GM23338 (cell line): Measurements from ENCODE around the gene ADCY5. TPM values are rescaled to one million over a fixed set of nuclear protein-coding genes. Genes with fewer than 3 reads are reported as not detected.

Experiments
- ATAC-seq: fragments of 200-7000 bp; cut with Tn5 transposase; 3 replicates; pipeline ENCODE4 v1.9.1; 2020
- DNase-seq: peaks from one replicate; pipeline ENCODE4 v3.0.0-alpha.2; 2015; ENCODE audit warnings: low spot score
- H2AFZ ChIP-seq: fragments of 200-600 bp; sonication (generic); 2 replicates; pipeline ENCODE4 v1.8.0; 2016; ENCODE audit warnings: antibody characterized with exemption, mild to moderate bottlenecking, moderate library complexity
- H3F3A ChIP-seq: fragments of 200-600 bp; sonication (generic); replicated peaks from 2 replicates; pipeline ENCODE4 v1.8.0; 2017; ENCODE audit warnings: antibody characterized with exemption, mixed run types, low read depth
- H3K27ac ChIP-seq: fragments of 200-600 bp; sonication (generic); 2 replicates; pipeline ENCODE4 v1.6.1; 2016; ENCODE audit warnings: low read depth
- H3K27me3 ChIP-seq: fragments of 200-600 bp; sonication (generic); 2 replicates; pipeline ENCODE4 v1.8.0; 2016; ENCODE audit warnings: mild to moderate bottlenecking, mixed run types, moderate library complexity; ENCODE audit not compliant: insufficient read depth
- H3K36me3 ChIP-seq: fragments of 200-600 bp; sonication (generic); 2 replicates; pipeline ENCODE4 v1.8.0; 2016; ENCODE audit warnings: mild to moderate bottlenecking; ENCODE audit not compliant: insufficient read depth
- H3K4me1 ChIP-seq: fragments of 200-600 bp; sonication (generic); 2 replicates; pipeline ENCODE4 v1.8.0; 2016; ENCODE audit warnings: mild to moderate bottlenecking, moderate library complexity; ENCODE audit not compliant: insufficient read depth
- H3K4me2 ChIP-seq: fragments of 200-600 bp; sonication (generic); 2 replicates; pipeline ENCODE4 v1.7.1; 2017; ENCODE audit warnings: mixed run types
- H3K4me3 ChIP-seq: fragments of 200-600 bp; sonication (generic); 2 replicates; pipeline ENCODE4 v1.6.1; 2016; ENCODE audit warnings: mixed run types
- H3K79me2 ChIP-seq: fragments of 200-600 bp; sonication (generic); replicated peaks from 2 replicates; pipeline ENCODE4 v1.8.0; 2017; ENCODE audit warnings: mild to moderate bottlenecking; ENCODE audit not compliant: insufficient read depth
- H3K9me2 ChIP-seq: fragments of 200-600 bp; sonication (generic); 2 replicates; pipeline ENCODE4 v1.8.0; 2017; ENCODE audit not compliant: insufficient read depth
- H4K20me1 ChIP-seq: fragments of 200-600 bp; sonication (generic); replicated peaks from 2 replicates; pipeline ENCODE4 v1.8.0; 2017; ENCODE audit warnings: mild to moderate bottlenecking; ENCODE audit not compliant: insufficient read depth
- H3K27ac Mint-ChIP-seq: 2 replicates; pipeline ENCODE4 v1.8.0; 2020; ENCODE audit warnings: inconsistent platforms, mild to moderate bottlenecking, moderate library complexity, mixed read lengths
- H3K27me3 Mint-ChIP-seq: 3 replicates; pipeline ENCODE4 v1.8.0; 2022; ENCODE audit warnings: low read depth, mild to moderate bottlenecking, moderate library complexity, mixed read lengths, inconsistent platforms; ENCODE audit not compliant: insufficient read depth, poor library complexity
- H3K36me3 Mint-ChIP-seq: 3 replicates; pipeline ENCODE4 v1.8.0; 2021; ENCODE audit warnings: low read depth, mild to moderate bottlenecking, inconsistent platforms, moderate library complexity, mixed read lengths
- H3K4me1 Mint-ChIP-seq: 3 replicates; pipeline ENCODE4 v1.8.0; 2020; ENCODE audit warnings: mild to moderate bottlenecking, inconsistent platforms, mixed read lengths
- H3K4me3 Mint-ChIP-seq: 3 replicates; pipeline ENCODE4 v1.8.0; 2021; ENCODE audit warnings: moderate library complexity, mild to moderate bottlenecking, inconsistent platforms, mixed read lengths
- H3K9me3 Mint-ChIP-seq: 3 replicates; pipeline ENCODE4 v1.8.0; 2020; ENCODE audit warnings: moderate library complexity, mild to moderate bottlenecking, inconsistent platforms, mixed read lengths
- CREB1 ChIP-seq: fragments of 250-450 bp; sonication (Bioruptor Pico); IDR thresholded peaks from 2 replicates; pipeline ENCODE4 v1.5.0; 2020; ENCODE audit warnings: low read depth, mild to moderate bottlenecking, moderate library complexity
- EZH2 ChIP-seq: fragments of 200-600 bp; sonication (generic); IDR thresholded peaks from one replicate; pipeline ENCODE4 v1.8.0; 2017; ENCODE audit warnings: antibody characterized with exemption, mild to moderate bottlenecking, low read depth; ENCODE audit not compliant: unreplicated experiment
- EZH2phosphoT487 ChIP-seq: fragments of 200-600 bp; sonication (generic); IDR thresholded peaks from one replicate; pipeline ENCODE4 v1.8.1; 2018; ENCODE audit warnings: antibody characterized with exemption; ENCODE audit not compliant: unreplicated experiment
- JUNB ChIP-seq: IDR thresholded peaks from one replicate; pipeline ENCODE4 v1.6.1; 2016; ENCODE audit warnings: antibody characterized with exemption; ENCODE audit not compliant: unreplicated experiment
- NANOG ChIP-seq: IDR thresholded peaks from 2 replicates; pipeline ENCODE4 v1.6.1; 2016; ENCODE audit warnings: antibody characterized with exemption, borderline replicate concordance
- POLR2AphosphoS5 ChIP-seq: IDR thresholded peaks from 2 replicates; pipeline ENCODE4 v1.6.1; 2016; ENCODE audit warnings: antibody characterized with exemption, low read depth
- STAT1 ChIP-seq: IDR thresholded peaks from one replicate; pipeline ENCODE4 v1.6.1; 2016; ENCODE audit warnings: antibody characterized with exemption; ENCODE audit not compliant: unreplicated experiment
- ZNF114 ChIP-seq: fragments of 250-450 bp; sonication (Bioruptor Pico); IDR thresholded peaks from 2 replicates; pipeline ENCODE4 v1.5.0; 2020; ENCODE audit warnings: mild to moderate bottlenecking, moderate library complexity
- ZNF331 ChIP-seq: fragments of 250-450 bp; sonication (Bioruptor Pico); IDR thresholded peaks from 2 replicates; pipeline ENCODE4 v1.5.0; 2020; ENCODE audit warnings: low read depth, mild to moderate bottlenecking, moderate library complexity
- polyA plus RNA-seq: library from polyadenylated mRNA; unstranded; fragments of >200 nt; fragmentation: Nextera tagmentation; extraction: Ambion mirVana; gene quantifications from 2 replicates; pipeline ENCODE4 v1.2.1, GENCODE V29; 2016
- total RNA-seq: library from RNA; depleted of rRNA; stranded (reverse); fragments of >200 nt; shearing (Covaris generic); gene quantifications from 2 replicates; pipeline ENCODE4 v1.2.3, GENCODE V29; 2014
- TF ChIP-seq, protein P1 (sequence below): IDR thresholded peaks from one replicate; pipeline ENCODE4 v1.6.1; 2018; ENCODE audit warnings: antibody characterized with exemption; ENCODE audit not compliant: unreplicated experiment
- TF ChIP-seq, protein P2 (sequence below): fragments of 250-450 bp; sonication (Bioruptor Pico); IDR thresholded peaks from 2 replicates; pipeline ENCODE4 v1.5.0; 2020; ENCODE audit warnings: mild to moderate bottlenecking, moderate library complexity
- TF ChIP-seq, protein P3 (sequence below): IDR thresholded peaks from 2 replicates; pipeline ENCODE4 v1.6.1; 2016; ENCODE audit warnings: antibody characterized with exemption
- TF ChIP-seq, protein P4 (sequence below), 2 experiments: fragments of 200-600 bp in 1 of 2; sonication (generic) in 1 of 2; conservative IDR thresholded peaks; 2 replicates each; pipeline versions ENCODE4 v1.5.1 to v1.6.1; 2016 to 2017; ENCODE audit warnings: antibody characterized with exemption in 2 of 2, low read depth in 2 of 2, mild to moderate bottlenecking in 2 of 2, moderate library complexity in 1 of 2

The ADCY5 gene
- total and polyA plus RNA-seq, 2 experiments from 2014 or later = 3.5 to 10.2 TPM

DNA sequence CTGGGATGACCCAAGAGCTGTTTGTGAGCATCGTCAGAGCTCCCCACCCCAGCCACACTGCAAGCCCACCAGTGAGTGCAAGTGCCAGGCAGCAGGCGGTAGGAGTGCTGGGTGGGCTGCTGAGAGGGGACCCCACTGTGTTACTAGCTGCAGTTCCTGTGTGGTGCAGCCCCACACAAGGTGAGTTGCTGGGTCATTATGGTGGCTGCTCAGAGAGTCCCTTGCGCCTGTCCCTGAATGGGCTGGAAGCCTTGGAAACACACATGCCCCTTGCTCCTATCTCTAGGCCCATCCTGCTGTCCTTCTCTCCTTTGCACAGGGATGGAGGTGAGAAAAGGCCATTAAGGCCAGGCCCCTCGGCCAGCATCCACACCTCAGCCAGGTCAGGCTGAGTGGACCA, 163.4 kb downstream of the ADCY5 start:
- no peaks in the 10 kb centered on the region; the same call in 2 of the 3 replicates for H3K4me1 Mint-ChIP-seq
- H3K27ac Mint-ChIP-seq = no peak overlapping the region
- H2AFZ ChIP-seq = no peak overlapping the region
- H3K4me3 ChIP-seq = no peak overlapping the region
- no peaks in the 10 kb centered on the region for H3K9me2 ChIP-seq
- H3K4me1 ChIP-seq = no peaks in the 10 kb centered on the region
- H3K27me3 ChIP-seq = no peaks in the 10 kb centered on the region
- peaks cover 2% of the 10 kb centered on the region; the same call in 1 of the 3 replicates for H3K9me3 Mint-ChIP-seq
- H3K4me2 ChIP-seq = no peak overlapping the region
- DNase-seq = no peak
- no peaks in the 10 kb centered on the region; the same call in 1 of the 2 replicates for H4K20me1 ChIP-seq
- H3K27ac ChIP-seq = no peak overlapping the region
- H3K4me3 Mint-ChIP-seq = no peak overlapping the region
- no peaks in the 10 kb centered on the region for H3F3A ChIP-seq
- no peak for ATAC-seq
- peaks cover 21% of the 10 kb centered on the region for H3K36me3 Mint-ChIP-seq
- peaks cover 8% of the 10 kb centered on the region for H3K27me3 Mint-ChIP-seq
- no peaks in the 10 kb centered on the region; the same call in 1 of the 2 replicates for H3K36me3 ChIP-seq
- no peak for TF ChIP-seq CREB1 (CRISPR knock-in tag)
- TF ChIP-seq STAT1 = no peak
- no peak for TF ChIP-seq EZH2
- TF ChIP-seq, protein P1, sequence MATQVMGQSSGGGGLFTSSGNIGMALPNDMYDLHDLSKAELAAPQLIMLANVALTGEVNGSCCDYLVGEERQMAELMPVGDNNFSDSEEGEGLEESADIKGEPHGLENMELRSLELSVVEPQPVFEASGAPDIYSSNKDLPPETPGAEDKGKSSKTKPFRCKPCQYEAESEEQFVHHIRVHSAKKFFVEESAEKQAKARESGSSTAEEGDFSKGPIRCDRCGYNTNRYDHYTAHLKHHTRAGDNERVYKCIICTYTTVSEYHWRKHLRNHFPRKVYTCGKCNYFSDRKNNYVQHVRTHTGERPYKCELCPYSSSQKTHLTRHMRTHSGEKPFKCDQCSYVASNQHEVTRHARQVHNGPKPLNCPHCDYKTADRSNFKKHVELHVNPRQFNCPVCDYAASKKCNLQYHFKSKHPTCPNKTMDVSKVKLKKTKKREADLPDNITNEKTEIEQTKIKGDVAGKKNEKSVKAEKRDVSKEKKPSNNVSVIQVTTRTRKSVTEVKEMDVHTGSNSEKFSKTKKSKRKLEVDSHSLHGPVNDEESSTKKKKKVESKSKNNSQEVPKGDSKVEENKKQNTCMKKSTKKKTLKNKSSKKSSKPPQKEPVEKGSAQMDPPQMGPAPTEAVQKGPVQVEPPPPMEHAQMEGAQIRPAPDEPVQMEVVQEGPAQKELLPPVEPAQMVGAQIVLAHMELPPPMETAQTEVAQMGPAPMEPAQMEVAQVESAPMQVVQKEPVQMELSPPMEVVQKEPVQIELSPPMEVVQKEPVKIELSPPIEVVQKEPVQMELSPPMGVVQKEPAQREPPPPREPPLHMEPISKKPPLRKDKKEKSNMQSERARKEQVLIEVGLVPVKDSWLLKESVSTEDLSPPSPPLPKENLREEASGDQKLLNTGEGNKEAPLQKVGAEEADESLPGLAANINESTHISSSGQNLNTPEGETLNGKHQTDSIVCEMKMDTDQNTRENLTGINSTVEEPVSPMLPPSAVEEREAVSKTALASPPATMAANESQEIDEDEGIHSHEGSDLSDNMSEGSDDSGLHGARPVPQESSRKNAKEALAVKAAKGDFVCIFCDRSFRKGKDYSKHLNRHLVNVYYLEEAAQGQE = no peak
- no peak for TF ChIP-seq ZNF114 (CRISPR knock-in tag)
- TF ChIP-seq, protein P2, sequence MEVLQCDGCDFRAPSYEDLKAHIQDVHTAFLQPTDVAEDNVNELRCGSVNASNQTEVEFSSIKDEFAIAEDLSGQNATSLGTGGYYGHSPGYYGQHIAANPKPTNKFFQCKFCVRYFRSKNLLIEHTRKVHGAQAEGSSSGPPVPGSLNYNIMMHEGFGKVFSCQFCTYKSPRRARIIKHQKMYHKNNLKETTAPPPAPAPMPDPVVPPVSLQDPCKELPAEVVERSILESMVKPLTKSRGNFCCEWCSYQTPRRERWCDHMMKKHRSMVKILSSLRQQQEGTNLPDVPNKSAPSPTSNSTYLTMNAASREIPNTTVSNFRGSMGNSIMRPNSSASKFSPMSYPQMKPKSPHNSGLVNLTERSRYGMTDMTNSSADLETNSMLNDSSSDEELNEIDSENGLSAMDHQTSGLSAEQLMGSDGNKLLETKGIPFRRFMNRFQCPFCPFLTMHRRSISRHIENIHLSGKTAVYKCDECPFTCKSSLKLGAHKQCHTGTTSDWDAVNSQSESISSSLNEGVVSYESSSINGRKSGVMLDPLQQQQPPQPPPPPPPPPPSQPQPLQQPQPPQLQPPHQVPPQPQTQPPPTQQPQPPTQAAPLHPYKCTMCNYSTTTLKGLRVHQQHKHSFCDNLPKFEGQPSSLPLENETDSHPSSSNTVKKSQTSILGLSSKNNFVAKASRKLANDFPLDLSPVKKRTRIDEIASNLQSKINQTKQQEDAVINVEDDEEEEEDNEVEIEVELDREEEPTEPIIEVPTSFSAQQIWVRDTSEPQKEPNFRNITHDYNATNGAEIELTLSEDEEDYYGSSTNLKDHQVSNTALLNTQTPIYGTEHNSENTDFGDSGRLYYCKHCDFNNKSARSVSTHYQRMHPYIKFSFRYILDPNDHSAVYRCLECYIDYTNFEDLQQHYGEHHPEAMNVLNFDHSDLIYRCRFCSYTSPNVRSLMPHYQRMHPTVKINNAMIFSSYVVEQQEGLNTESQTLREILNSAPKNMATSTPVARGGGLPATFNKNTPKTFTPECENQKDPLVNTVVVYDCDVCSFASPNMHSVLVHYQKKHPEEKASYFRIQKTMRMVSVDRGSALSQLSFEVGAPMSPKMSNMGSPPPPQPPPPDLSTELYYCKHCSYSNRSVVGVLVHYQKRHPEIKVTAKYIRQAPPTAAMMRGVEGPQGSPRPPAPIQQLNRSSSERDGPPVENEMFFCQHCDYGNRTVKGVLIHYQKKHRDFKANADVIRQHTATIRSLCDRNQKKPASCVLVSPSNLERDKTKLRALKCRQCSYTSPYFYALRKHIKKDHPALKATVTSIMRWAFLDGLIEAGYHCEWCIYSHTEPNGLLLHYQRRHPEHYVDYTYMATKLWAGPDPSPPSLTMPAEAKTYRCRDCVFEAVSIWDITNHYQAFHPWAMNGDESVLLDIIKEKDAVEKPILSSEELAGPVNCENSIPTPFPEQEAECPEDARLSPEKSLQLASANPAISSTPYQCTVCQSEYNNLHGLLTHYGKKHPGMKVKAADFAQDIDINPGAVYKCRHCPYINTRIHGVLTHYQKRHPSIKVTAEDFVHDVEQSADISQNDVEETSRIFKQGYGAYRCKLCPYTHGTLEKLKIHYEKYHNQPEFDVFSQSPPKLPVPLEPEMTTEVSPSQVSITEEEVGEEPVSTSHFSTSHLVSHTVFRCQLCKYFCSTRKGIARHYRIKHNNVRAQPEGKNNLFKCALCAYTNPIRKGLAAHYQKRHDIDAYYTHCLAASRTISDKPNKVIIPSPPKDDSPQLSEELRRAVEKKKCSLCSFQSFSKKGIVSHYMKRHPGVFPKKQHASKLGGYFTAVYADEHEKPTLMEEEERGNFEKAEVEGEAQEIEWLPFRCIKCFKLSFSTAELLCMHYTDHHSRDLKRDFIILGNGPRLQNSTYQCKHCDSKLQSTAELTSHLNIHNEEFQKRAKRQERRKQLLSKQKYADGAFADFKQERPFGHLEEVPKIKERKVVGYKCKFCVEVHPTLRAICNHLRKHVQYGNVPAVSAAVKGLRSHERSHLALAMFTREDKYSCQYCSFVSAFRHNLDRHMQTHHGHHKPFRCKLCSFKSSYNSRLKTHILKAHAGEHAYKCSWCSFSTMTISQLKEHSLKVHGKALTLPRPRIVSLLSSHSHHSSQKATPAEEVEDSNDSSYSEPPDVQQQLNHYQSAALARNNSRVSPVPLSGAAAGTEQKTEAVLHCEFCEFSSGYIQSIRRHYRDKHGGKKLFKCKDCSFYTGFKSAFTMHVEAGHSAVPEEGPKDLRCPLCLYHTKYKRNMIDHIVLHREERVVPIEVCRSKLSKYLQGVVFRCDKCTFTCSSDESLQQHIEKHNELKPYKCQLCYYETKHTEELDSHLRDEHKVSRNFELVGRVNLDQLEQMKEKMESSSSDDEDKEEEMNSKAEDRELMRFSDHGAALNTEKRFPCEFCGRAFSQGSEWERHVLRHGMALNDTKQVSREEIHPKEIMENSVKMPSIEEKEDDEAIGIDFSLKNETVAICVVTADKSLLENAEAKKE (CRISPR knock-in tag) = no peak
- no peak for TF ChIP-seq EZH2phosphoT487
- TF ChIP-seq NANOG = no peak
- TF ChIP-seq, protein P3, sequence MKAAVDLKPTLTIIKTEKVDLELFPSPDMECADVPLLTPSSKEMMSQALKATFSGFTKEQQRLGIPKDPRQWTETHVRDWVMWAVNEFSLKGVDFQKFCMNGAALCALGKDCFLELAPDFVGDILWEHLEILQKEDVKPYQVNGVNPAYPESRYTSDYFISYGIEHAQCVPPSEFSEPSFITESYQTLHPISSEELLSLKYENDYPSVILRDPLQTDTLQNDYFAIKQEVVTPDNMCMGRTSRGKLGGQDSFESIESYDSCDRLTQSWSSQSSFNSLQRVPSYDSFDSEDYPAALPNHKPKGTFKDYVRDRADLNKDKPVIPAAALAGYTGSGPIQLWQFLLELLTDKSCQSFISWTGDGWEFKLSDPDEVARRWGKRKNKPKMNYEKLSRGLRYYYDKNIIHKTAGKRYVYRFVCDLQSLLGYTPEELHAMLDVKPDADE = no peak
- no peak for TF ChIP-seq ZNF331 (CRISPR knock-in tag)
- TF ChIP-seq, protein P4, sequence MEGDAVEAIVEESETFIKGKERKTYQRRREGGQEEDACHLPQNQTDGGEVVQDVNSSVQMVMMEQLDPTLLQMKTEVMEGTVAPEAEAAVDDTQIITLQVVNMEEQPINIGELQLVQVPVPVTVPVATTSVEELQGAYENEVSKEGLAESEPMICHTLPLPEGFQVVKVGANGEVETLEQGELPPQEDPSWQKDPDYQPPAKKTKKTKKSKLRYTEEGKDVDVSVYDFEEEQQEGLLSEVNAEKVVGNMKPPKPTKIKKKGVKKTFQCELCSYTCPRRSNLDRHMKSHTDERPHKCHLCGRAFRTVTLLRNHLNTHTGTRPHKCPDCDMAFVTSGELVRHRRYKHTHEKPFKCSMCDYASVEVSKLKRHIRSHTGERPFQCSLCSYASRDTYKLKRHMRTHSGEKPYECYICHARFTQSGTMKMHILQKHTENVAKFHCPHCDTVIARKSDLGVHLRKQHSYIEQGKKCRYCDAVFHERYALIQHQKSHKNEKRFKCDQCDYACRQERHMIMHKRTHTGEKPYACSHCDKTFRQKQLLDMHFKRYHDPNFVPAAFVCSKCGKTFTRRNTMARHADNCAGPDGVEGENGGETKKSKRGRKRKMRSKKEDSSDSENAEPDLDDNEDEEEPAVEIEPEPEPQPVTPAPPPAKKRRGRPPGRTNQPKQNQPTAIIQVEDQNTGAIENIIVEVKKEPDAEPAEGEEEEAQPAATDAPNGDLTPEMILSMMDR (conservative IDR thresholded peaks at IDR 0.05; ENCODE audit: low read depth in 2 of 2) = no peak
- no peak for TF ChIP-seq JUNB
- no peak for TF ChIP-seq POLR2AphosphoS5
- no peaks in the 10 kb centered on the region for H3K79me2 ChIP-seq
